ENCODE results near the gene VCL.
A peak's percentile ranks its signal among the peaks of the same experiment; 100 is the strongest.

VCL gene

DNA sequence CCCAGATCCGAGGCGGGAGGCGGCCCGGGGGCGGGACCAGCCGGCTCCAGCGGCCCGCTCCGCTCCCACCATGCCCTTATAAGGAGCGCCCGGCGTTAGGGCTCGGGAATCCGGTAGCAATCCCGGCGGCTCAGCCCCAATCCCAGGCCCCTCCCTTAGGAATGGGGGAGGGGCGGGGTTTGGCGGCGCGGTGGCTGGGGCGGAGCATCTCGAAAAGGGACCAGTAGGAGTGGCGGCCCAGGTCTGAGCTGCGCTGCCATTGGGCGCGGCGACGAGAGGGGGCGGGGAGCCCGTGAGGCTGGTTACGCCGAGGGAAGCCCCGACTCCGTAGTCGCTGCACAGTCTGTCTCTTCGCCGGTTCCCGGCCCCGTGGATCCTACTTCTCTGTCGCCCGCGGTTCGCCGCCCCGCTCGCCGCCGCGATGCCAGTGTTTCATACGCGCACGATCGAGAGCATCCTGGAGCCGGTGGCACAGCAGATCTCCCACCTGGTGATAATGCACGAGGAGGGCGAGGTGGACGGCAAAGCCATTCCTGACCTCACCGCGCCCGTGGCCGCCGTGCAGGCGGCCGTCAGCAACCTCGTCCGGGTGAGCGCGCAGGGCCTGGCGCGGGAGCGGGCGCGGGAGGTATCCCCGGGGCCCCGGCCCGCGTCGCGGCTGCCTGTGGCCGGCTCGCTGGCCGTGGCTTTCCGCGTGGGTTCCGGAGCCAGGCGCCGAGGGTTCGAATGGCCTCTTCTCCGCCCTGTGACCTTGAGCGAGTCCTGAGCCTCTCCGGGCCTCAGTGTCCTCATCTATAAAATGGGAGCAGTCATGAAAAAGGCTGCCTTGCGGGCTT is at the start of gene VCL:
Gene VCL (plus strand): TSS at position 330 of the 836 bp plus-strand sequence. CDS start 92 bp downstream, at position 422.
- DNase-seq (ENCODE audit: low spot score): peak; percentile 97
- peak within 1 kb of the TSS; percentile 81 for H3K4me3 ChIP-seq (ENCODE audit: severe bottlenecking)
- H3K36me3 ChIP-seq (ENCODE audit: low read depth): peaks cover 25% of the 10 kb centered on the region
- H3K27ac ChIP-seq (ENCODE audit: poor library complexity, severe bottlenecking): peak within 1 kb of the TSS; percentile 89
- peaks cover 21% of the 10 kb centered on the region for H3K4me1 ChIP-seq (ENCODE audit: insufficient read depth, poor library complexity, severe bottlenecking)
- TF ChIP-seq, protein P1, sequence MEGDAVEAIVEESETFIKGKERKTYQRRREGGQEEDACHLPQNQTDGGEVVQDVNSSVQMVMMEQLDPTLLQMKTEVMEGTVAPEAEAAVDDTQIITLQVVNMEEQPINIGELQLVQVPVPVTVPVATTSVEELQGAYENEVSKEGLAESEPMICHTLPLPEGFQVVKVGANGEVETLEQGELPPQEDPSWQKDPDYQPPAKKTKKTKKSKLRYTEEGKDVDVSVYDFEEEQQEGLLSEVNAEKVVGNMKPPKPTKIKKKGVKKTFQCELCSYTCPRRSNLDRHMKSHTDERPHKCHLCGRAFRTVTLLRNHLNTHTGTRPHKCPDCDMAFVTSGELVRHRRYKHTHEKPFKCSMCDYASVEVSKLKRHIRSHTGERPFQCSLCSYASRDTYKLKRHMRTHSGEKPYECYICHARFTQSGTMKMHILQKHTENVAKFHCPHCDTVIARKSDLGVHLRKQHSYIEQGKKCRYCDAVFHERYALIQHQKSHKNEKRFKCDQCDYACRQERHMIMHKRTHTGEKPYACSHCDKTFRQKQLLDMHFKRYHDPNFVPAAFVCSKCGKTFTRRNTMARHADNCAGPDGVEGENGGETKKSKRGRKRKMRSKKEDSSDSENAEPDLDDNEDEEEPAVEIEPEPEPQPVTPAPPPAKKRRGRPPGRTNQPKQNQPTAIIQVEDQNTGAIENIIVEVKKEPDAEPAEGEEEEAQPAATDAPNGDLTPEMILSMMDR (IDR thresholded peaks at IDR 0.05; ENCODE audit: poor library complexity, severe bottlenecking): no peak
- H3K9me3 ChIP-seq (ENCODE audit: severe bottlenecking): no peaks in the 10 kb centered on the region
- H3K27me3 ChIP-seq (ENCODE audit: insufficient read depth, poor library complexity, severe bottlenecking): no peaks in the 10 kb centered on the region
- peak; percentile 86 for ATAC-seq (ENCODE audit: low read depth)

DNA sequence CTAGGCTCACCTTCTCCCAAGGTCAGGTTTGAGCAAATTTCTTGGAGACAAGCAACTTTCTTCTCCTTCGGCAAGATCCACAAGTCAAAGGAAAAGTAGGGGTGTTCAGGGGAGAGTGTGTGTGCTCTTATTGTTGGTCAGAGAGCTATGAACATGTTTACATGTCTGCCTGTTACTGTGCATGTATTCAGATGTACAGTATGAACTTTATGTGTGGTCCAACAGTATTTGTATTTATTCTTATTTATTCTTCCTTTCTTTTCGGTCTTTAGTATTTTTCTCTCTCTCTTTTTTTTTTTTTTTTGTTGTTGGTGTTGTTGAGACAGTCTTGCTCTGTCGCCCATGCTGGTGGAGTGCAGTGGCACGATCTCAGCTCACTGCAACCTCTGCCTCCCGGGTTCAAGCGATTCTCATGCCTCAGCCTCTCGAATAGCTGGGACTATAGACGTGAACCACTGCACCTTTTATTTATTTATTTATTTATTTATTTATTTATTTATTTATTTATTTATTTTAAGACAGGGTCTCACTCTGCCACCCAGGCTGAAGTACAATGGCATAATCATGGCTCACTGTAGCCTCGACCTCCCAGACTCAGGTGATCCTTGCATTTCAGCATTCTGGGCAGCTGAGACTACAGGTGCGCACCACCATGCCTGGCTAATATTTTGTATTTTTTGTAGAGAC is 48.8 kb upstream of the VCL start:
- Histone ChIP-seq H3K9me3 (ENCODE audit: severe bottlenecking) (no peaks in the 10 kb centered on the region), H3K27me3 (ENCODE audit: insufficient read depth, poor library complexity, severe bottlenecking) (no peaks in the 10 kb centered on the region), H3K4me3 (ENCODE audit: severe bottlenecking) (no peak overlapping the region), H3K4me1 (ENCODE audit: insufficient read depth, poor library complexity, severe bottlenecking) (no peaks in the 10 kb centered on the region), H3K36me3 (ENCODE audit: low read depth) (no peaks in the 10 kb centered on the region), H3K27ac (ENCODE audit: poor library complexity, severe bottlenecking) (no peak overlapping the region)
- no peak for ATAC-seq (ENCODE audit: low read depth)
- TF ChIP-seq, protein P1 (IDR thresholded peaks at IDR 0.05; ENCODE audit: poor library complexity, severe bottlenecking): no peak
- no peak for DNase-seq (ENCODE audit: low spot score)

DNA sequence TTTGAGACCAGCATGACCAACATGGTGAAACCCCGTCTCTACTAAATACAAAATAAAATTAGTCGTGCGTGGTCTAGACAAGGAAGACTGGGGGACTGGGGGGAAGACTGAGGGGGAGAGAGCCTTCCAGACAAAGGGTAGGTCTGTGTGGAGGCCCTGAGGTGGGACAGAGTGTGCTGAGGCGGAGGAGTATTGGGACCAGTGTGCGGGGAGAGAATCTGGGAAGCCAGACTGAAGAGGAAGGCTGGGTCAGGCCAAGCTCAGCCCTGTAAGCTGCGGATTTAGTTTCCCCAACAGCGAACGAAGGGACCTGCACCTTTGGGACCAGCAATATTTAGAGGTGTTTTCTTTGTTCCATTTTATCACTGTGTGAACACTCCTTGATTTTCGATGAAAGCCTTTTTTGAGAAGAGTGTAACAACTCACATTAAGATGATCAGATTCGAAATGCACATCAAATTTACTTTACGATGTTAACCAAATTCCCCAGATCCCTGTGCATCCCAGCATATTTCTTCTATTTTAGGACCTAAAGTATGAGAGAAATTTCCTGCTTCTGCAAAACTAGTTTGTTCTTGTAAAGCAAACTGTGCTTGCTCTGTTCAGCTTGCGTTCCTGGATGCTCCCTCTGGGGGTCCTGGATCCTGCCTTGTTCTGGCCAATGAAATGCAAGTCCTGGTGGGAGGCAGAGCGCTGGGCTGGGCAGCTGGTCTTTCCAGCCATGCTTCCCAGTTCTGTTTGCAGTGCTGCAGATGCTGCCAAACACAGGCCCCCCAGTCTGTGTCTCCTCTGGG is 47.6 kb upstream of the VCL start:
- ATAC-seq (ENCODE audit: low read depth): no peak
- Histone ChIP-seq H3K36me3 (ENCODE audit: low read depth) (no peaks in the 10 kb centered on the region), H3K4me3 (ENCODE audit: severe bottlenecking) (no peak overlapping the region), H3K27me3 (ENCODE audit: insufficient read depth, poor library complexity, severe bottlenecking) (no peaks in the 10 kb centered on the region), H3K27ac (ENCODE audit: poor library complexity, severe bottlenecking) (no peak overlapping the region), H3K4me1 (ENCODE audit: insufficient read depth, poor library complexity, severe bottlenecking) (no peaks in the 10 kb centered on the region), H3K9me3 (ENCODE audit: severe bottlenecking) (no peaks in the 10 kb centered on the region)
- TF ChIP-seq, protein P1 (IDR thresholded peaks at IDR 0.05; ENCODE audit: poor library complexity, severe bottlenecking): no peak
- no peak for DNase-seq (ENCODE audit: low spot score)

DNA sequence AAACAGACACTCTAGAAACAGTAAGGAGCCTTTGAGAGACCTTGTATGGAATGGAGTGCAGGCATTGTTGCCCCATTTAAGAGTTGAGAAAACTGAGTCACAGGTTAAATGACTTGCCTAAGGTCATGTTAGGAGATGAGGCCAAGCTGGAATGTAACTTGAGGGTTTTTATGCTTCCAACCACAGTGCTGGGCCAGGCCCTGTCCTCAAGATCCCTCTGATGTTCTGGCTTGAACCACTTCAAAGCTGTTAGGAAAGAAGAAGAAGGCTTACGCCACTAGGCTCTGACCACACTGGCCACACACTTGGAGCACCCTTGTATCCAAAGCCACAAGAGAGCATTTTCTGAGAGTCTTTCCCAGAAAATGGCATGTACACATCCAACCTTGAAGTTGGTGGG is 44.3 kb upstream of the VCL start:
- Histone ChIP-seq H3K27ac (ENCODE audit: poor library complexity, severe bottlenecking) (no peak overlapping the region), H3K36me3 (ENCODE audit: low read depth) (no peaks in the 10 kb centered on the region), H3K27me3 (ENCODE audit: insufficient read depth, poor library complexity, severe bottlenecking) (no peaks in the 10 kb centered on the region), H3K4me1 (ENCODE audit: insufficient read depth, poor library complexity, severe bottlenecking) (peaks cover 4% of the 10 kb centered on the region), H3K4me3 (ENCODE audit: severe bottlenecking) (no peak overlapping the region), H3K9me3 (ENCODE audit: severe bottlenecking) (no peaks in the 10 kb centered on the region)
- ATAC-seq (ENCODE audit: low read depth) (no peak), DNase-seq (ENCODE audit: low spot score) (no peak)
- TF ChIP-seq, protein P1 (IDR thresholded peaks at IDR 0.05; ENCODE audit: poor library complexity, severe bottlenecking): no peak
